ENCODE results near the gene SEC14L1. TPM values are rescaled to one million over a fixed set of nuclear protein-coding genes. Genes with fewer than 3 reads are reported as not detected.

SEC14L1 gene
- total and polyA plus RNA-seq, 8 donors, result 3.2 to 106 (median 43.9) TPM

- intact Hi-C loops (cut with DNase I; ENCODE audit: low total_unique reads), result no loop called here
These were observed 125.4 kb downstream of the SEC14L1 start for GRCh38 chr17:77266213-77266612.

More at GRCh38 chr17:77266213-77266612, 125.4 kb downstream of the SEC14L1 start:
- no peaks in the 10 kb centered on the region for H3K4me1 ChIP-seq
- H3K27ac ChIP-seq, result no peak overlapping the region
- TF ChIP-seq POLR2A (IDR thresholded peaks at IDR 0.05) (no peak), POLR2AphosphoS5 (IDR thresholded peaks at IDR 0.05) (no peak), CTCF (IDR thresholded peaks at IDR 0.05) (no peak), EP300 (IDR thresholded peaks at IDR 0.05) (no peak)
- H3K36me3 ChIP-seq, result no peaks in the 10 kb centered on the region
- WGBS, 5 donors, result 81 to 90% (median 85%) methylated on average over 4 of the region's 4 CpGs
- no peak overlapping the region for H3K4me3 ChIP-seq
- no peak for DNase-seq
- H3K9me3 ChIP-seq, result no peaks in the 10 kb centered on the region
- no peaks in the 10 kb centered on the region for H3K27me3 ChIP-seq

Small RNA genes lying within 50 kb of the gene (small RNA-seq; reads per million reads assigned to genes)
- 0 to 0.15 (median 0) reads per million in 4 donors for gene RNU4-47P
